Transverse colon (tissue), 4 donors: ENCODE data around the gene IL23A. TPM values are rescaled to one million over a fixed set of nuclear protein-coding genes. Genes with fewer than 3 reads are reported as not detected.

Experiments
- DNase-seq: peaks from one replicate; pipeline ENCODE4 v3.0.0-alpha.2; 2019
- H3K27ac ChIP-seq, 4 donors: fragments of 200-600 bp; sonication (generic); 2 replicates each; pipeline ENCODE4 v1.5.1; 2016 to 2018; ENCODE audit warnings: inconsistent platforms in 4 of 4
- H3K27me3 ChIP-seq: fragments of 200-600 bp; sonication (generic); 2 replicates; pipeline ENCODE4 v1.5.1; 2017; ENCODE audit warnings: inconsistent platforms
- H3K36me3 ChIP-seq, 4 donors: fragments of 200-600 bp; sonication (generic); 2 replicates each; pipeline ENCODE4 v1.5.1; 2017 to 2019; ENCODE audit warnings: inconsistent platforms in 4 of 4
- H3K4me1 ChIP-seq, 4 donors: fragments of 200-600 bp; sonication (generic); 2 replicates each; pipeline ENCODE4 v1.5.1; 2017 to 2020; ENCODE audit warnings: inconsistent platforms in 4 of 4
- H3K4me3 ChIP-seq, 4 donors: fragments of 200-600 bp; sonication (generic); 1 replicate in 1 of 4; 2 replicates in 3 of 4; pipeline versions ENCODE4 v1.5.1 to v1.6.1; 2017 to 2019; ENCODE audit warnings: inconsistent platforms in 4 of 4
- H3K9me3 ChIP-seq, 2 donors: fragments of 200-600 bp; sonication (generic); 2 replicates each; pipeline ENCODE4 v1.5.1; 2017 to 2019; ENCODE audit warnings: inconsistent platforms in 2 of 2
- EP300 ChIP-seq: sonication (generic); formaldehyde crosslinking; IDR thresholded peaks from one replicate; pipeline ENCODE4 v1.6.1; 2017; ENCODE audit warnings: antibody characterized with exemption, low read depth
- POLR2A ChIP-seq: fragments of 450-650 bp; IDR thresholded peaks from one replicate; pipeline ENCODE4 v1.6.1; 2016; ENCODE audit warnings: antibody characterized with exemption, mild to moderate bottlenecking, moderate library complexity
- POLR2AphosphoS5 ChIP-seq, 3 donors: sonication (generic); formaldehyde crosslinking; IDR thresholded peaks; one replicate each; pipeline ENCODE4 v1.6.1; 2016; ENCODE audit warnings: antibody characterized with exemption in 3 of 3
- WGBS, 2 donors: methylation state at CpG; one replicate each; pipeline ENCODE4 v1.1.5; 2018; ENCODE audit warnings: low coverage in 1 of 2; 5-methylcytosine and 5-hydroxymethylcytosine counted together
- in situ Hi-C, 4 donors: fragments of 200-750 bp; cut with MboI; loops; one replicate each; pipeline versions ENCODE4 v1.15.0 to v1.15.1; 2017; ENCODE audit warnings: low sequenced_read_pairs in 3 of 4, low pct_ligation_motif_present in 1 of 4, low pct_unique_long_range_greater_than_20kb in 1 of 4
- intact Hi-C: fragments of 100-400 bp; cut with DNase I; formaldehyde crosslinking; loops from one replicate; pipeline ENCODE4 v1.15.1; 2023; ENCODE audit warnings: low total_unique reads
- total RNA-seq, 4 donors: library from RNA; depleted of rRNA; stranded (reverse); fragments of >200 nt; gene quantifications; one replicate each; pipeline ENCODE4 v1.1.0, GENCODE V29; 2016
- TF ChIP-seq, protein P1 (sequence below), 5 experiments: fragments of 200-600 bp in 3 of 5; fragments of 450-650 bp in 2 of 5; sonication (generic) in 3 of 5; IDR thresholded peaks; 1 replicate in 2 of 5; 2 replicates in 3 of 5; pipeline ENCODE4 v1.5.1; 2016 to 2017; ENCODE audit warnings: antibody characterized with exemption in 5 of 5, inconsistent platforms in 3 of 5, mild to moderate bottlenecking in 2 of 5, moderate library complexity in 1 of 5

IL23A gene
- total RNA-seq, 4 donors from 2014 or later = 1.3 TPM; not detected in 3

GRCh38 chr12:56377310-56377988, 38.8 kb downstream of the IL23A start:
- no peak overlapping the region for H3K4me3 ChIP-seq
- no peaks in the 10 kb centered on the region for H3K27me3 ChIP-seq
- intact Hi-C loops = no loop called here
- no peaks in the 10 kb centered on the region for H3K36me3 ChIP-seq
- no peak overlapping the region for H3K27ac ChIP-seq
- no peaks in the 10 kb centered on the region for H3K4me1 ChIP-seq
- H3K9me3 ChIP-seq = no peaks in the 10 kb centered on the region
- WGBS, 2 donors = 78 to 86% methylated on average over 3 to 4 of the region's 4 CpGs
- in situ Hi-C loops = no loop called here
- TF ChIP-seq, protein P1, sequence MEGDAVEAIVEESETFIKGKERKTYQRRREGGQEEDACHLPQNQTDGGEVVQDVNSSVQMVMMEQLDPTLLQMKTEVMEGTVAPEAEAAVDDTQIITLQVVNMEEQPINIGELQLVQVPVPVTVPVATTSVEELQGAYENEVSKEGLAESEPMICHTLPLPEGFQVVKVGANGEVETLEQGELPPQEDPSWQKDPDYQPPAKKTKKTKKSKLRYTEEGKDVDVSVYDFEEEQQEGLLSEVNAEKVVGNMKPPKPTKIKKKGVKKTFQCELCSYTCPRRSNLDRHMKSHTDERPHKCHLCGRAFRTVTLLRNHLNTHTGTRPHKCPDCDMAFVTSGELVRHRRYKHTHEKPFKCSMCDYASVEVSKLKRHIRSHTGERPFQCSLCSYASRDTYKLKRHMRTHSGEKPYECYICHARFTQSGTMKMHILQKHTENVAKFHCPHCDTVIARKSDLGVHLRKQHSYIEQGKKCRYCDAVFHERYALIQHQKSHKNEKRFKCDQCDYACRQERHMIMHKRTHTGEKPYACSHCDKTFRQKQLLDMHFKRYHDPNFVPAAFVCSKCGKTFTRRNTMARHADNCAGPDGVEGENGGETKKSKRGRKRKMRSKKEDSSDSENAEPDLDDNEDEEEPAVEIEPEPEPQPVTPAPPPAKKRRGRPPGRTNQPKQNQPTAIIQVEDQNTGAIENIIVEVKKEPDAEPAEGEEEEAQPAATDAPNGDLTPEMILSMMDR (IDR thresholded peaks at IDR 0.05) = no peak
- no peak for TF ChIP-seq POLR2AphosphoS5 (IDR thresholded peaks at IDR 0.05)
- TF ChIP-seq POLR2A = no peak
- TF ChIP-seq EP300 = no peak
- no peak for DNase-seq

DNA sequence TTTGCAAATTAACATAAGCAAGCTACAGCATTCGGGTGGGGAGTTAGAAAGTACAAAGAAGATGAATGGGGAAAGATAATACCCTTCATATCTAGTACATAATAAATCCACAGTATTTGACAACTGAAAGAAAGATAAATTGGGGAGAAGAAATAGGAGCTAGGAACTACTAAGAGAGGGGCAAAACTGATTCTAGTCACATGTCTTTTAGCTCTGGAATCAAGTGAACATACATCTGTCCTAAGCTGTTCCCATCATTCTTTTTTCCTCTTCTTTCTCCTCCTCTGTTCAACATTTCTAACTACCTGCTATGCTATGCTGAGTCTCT, 39.3 kb downstream of the IL23A start:
- no peaks in the 10 kb centered on the region for H3K27me3 ChIP-seq
- TF ChIP-seq, protein P1 (IDR thresholded peaks at IDR 0.05) = no peak
- TF ChIP-seq POLR2A (no peak), EP300 (no peak), POLR2AphosphoS5 (IDR thresholded peaks at IDR 0.05) (no peak)
- intact Hi-C loops (no loop called here), in situ Hi-C loops (no loop called here)
- H3K4me3 ChIP-seq = no peak overlapping the region
- no peak overlapping the region for H3K27ac ChIP-seq
- no peak for DNase-seq
- 45 to 50% methylated on average over 1 of the region's 1 CpG for WGBS, 2 donors
- H3K4me1 ChIP-seq = no peaks in the 10 kb centered on the region
- no peaks in the 10 kb centered on the region for H3K9me3 ChIP-seq
- no peaks in the 10 kb centered on the region for H3K36me3 ChIP-seq

DNA sequence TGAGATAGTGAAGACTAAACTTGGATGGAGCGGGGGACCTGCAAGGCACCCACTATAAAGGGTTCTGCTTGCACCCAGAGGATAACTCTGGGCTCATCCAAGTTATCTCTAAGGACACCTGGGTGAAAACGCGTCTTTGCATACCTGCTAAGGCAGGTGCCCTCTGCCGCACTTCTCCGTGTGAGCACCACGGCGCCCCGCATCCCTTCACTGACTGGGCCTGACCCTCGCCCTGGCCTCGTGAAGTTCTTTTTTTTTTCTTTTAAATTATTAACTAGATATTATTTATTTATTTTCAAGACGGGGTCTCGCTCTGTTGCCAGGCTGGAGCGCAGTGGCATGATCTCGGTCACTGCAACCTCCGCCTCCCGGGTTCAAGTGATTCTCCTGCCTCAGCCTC, 43.9 kb downstream of the IL23A start:
- intact Hi-C loops = no loop called here
- H3K27ac ChIP-seq = no peak overlapping the region
- WGBS, 2 donors = 89 to 92% methylated on average over 16 of the region's 16 CpGs
- no peaks in the 10 kb centered on the region for H3K4me1 ChIP-seq
- H3K4me3 ChIP-seq = no peak overlapping the region
- no peaks in the 10 kb centered on the region for H3K27me3 ChIP-seq
- TF ChIP-seq, protein P1 (IDR thresholded peaks at IDR 0.05) = no peak
- no peak for TF ChIP-seq POLR2AphosphoS5 (IDR thresholded peaks at IDR 0.05)
- no peak for TF ChIP-seq POLR2A
- no peak for TF ChIP-seq EP300
- DNase-seq = no peak
- in situ Hi-C loops = no loop called here
- H3K9me3 ChIP-seq = no peaks in the 10 kb centered on the region
- no peaks in the 10 kb centered on the region for H3K36me3 ChIP-seq

- Histone ChIP-seq H3K9me3 (no peaks in the 10 kb centered on the region), H3K4me1 (no peaks in the 10 kb centered on the region), H3K27me3 (no peaks in the 10 kb centered on the region), H3K36me3 (no peaks in the 10 kb centered on the region), H3K4me3 (no peak overlapping the region), H3K27ac (no peak overlapping the region)
- intact Hi-C loops (no loop called here), in situ Hi-C loops (no loop called here)
- 96% methylated on average over 1 of the region's 1 CpG; no CpG with 5 or more reads in 1 of the 2 donors for WGBS, 2 donors
- no peak for DNase-seq
- TF ChIP-seq, protein P1 (IDR thresholded peaks at IDR 0.05) = no peak
Measured at GRCh38 chr12:56385873-56386272, 47.2 kb downstream of the IL23A start.
